Measurements from ENCODE around the gene C16orf96. TPM values are rescaled to one million over a fixed set of nuclear protein-coding genes. Genes with fewer than 3 reads are reported as not detected.
"Not testable (repeated sequence)": the region's sequence is repeated elsewhere in the genome, so short reads cannot be mapped to it uniquely, and the experiment has no call there.

C16orf96 gene
- total RNA-seq, 2 donors from 2014 or later = 0.08 TPM; not detected in 1

- H3K27me3 ChIP-seq = no peaks in the 10 kb centered on the region
- H3K9me3 ChIP-seq = no peaks in the 10 kb centered on the region
- no peak for DNase-seq
- no peaks in the 10 kb centered on the region for H3K4me1 ChIP-seq
- H3K36me3 ChIP-seq = no peaks in the 10 kb centered on the region
- H3K4me3 ChIP-seq = no peak overlapping the region
- no peak overlapping the region for H3K27ac ChIP-seq
- no peak overlapping the region for H3K9ac ChIP-seq (ENCODE audit: low read depth in 2 of 2, low read length in 2 of 2)
- TF ChIP-seq CTCF (IDR thresholded peaks at IDR 0.05) = no peak
- intact Hi-C loops (cut with DNase I) = no loop called here
These were observed 10.0 kb downstream of the C16orf96 start for GRCh38 chr16:4566144-4566543.

DNA sequence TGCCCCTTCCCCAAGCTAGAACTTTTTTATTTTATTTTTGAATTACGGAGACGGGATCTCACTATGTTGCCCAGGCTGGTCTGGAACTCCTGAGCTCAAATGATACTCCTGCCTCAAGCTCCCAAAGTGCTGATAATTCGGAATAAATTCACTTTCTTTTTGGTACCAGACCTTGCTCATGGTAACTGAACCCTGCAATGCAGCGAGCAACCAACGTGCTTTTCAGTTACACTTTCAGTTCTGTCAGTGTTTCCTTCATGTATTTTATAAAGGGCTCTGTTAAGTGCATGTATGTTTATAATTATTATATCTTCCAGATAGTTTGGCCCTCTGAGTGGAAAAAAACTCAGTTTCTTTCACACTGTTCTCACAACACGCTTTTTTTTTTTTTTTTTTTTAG, 13.9 kb downstream of the C16orf96 start:
- Histone ChIP-seq H3K9me3 (no peaks in the 10 kb centered on the region), H3K27me3 (no peaks in the 10 kb centered on the region), H3K27ac (no peak overlapping the region), H3K9ac (ENCODE audit: low read depth in 2 of 2, low read length in 2 of 2) (no peak overlapping the region), H3K4me1 (no peaks in the 10 kb centered on the region), H3K36me3 (no peaks in the 10 kb centered on the region), H3K4me3 (no peak overlapping the region)
- intact Hi-C loops (cut with DNase I) = no loop called here
- no peak for DNase-seq
- no peak for TF ChIP-seq CTCF (IDR thresholded peaks at IDR 0.05)

DNA sequence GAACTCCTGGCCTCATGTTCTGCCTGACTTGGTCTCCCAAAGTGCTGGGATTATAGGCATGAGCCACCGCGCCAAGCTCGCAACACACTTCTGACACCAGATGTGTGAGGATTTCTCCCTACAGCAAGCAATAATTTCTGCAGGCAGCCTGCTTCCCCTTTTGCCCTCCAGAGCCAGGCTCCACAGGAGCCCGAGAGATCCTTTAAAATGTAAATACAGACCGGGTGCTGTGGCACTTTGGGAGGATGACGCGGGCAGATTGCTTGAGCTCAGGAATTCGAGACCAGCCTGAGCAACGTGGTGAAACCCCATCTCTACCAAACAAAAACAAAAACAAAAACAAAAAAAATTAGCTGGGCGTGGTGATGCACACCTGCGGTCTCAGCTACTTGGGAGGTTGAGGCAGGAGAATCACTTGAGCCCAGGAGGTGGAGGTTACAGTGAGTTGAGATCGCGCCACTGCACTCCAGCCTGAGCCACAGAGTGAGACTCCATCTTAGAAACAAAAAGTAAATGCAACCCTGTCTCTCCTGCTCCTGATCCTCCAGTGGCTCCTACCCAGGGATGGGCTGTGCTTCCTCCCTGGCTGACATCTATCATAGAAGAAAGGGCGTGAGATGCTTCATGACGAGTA, 14.7 kb downstream of the C16orf96 start:
- no peak overlapping the region for H3K4me3 ChIP-seq
- H3K36me3 ChIP-seq = no peaks in the 10 kb centered on the region
- no peak for TF ChIP-seq CTCF (IDR thresholded peaks at IDR 0.05)
- intact Hi-C loops (cut with DNase I) = no loop called here
- no peak for DNase-seq
- no peaks in the 10 kb centered on the region for H3K27me3 ChIP-seq
- H3K9ac ChIP-seq (ENCODE audit: low read depth in 2 of 2, low read length in 2 of 2) = no peak overlapping the region
- H3K4me1 ChIP-seq = no peaks in the 10 kb centered on the region
- no peaks in the 10 kb centered on the region for H3K9me3 ChIP-seq
- H3K27ac ChIP-seq = no peak overlapping the region

- H3K27me3 ChIP-seq = no peaks in the 10 kb centered on the region
- H3K4me3 ChIP-seq = no peak overlapping the region
- H3K4me1 ChIP-seq = no peaks in the 10 kb centered on the region
- intact Hi-C loops (cut with DNase I) = no loop called here
- no peak for DNase-seq
- H3K36me3 ChIP-seq = no peaks in the 10 kb centered on the region
- no peak overlapping the region for H3K9ac ChIP-seq (ENCODE audit: low read depth in 2 of 2, low read length in 2 of 2)
- H3K27ac ChIP-seq = no peak overlapping the region
- TF ChIP-seq CTCF (IDR thresholded peaks at IDR 0.05) = no peak
- no peaks in the 10 kb centered on the region for H3K9me3 ChIP-seq
These were observed 16.6 kb downstream of the C16orf96 start for GRCh38 chr16:4572715-4573114.

DNA sequence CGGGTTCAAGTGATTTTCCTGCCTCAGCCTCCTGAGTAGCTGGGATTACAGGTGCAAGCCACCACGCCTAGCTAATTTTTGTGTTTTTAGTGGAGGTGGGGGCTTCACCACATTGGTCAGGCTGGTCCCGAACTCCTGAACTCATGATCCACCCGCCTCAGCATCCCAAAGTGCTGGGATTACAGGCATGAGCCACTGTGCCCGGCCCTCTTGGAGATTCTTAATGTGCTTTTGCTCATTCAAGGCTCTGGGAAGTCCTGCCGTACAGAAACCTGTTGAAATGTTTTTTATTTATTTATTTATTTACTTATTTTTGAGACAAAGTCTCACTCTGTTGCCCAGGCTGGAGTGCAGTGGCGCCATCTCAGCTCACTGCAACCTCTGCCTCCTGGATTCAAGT, 17.8 kb downstream of the C16orf96 start:
- H3K27ac ChIP-seq; H3K4me3 ChIP-seq; H3K27me3 ChIP-seq; H3K36me3 ChIP-seq; DNase-seq; H3K9me3 ChIP-seq; intact Hi-C loops (cut with DNase I); H3K4me1 ChIP-seq; H3K9ac ChIP-seq (ENCODE audit: low read depth in 2 of 2, low read length in 2 of 2): not testable (repeated sequence)

DNA sequence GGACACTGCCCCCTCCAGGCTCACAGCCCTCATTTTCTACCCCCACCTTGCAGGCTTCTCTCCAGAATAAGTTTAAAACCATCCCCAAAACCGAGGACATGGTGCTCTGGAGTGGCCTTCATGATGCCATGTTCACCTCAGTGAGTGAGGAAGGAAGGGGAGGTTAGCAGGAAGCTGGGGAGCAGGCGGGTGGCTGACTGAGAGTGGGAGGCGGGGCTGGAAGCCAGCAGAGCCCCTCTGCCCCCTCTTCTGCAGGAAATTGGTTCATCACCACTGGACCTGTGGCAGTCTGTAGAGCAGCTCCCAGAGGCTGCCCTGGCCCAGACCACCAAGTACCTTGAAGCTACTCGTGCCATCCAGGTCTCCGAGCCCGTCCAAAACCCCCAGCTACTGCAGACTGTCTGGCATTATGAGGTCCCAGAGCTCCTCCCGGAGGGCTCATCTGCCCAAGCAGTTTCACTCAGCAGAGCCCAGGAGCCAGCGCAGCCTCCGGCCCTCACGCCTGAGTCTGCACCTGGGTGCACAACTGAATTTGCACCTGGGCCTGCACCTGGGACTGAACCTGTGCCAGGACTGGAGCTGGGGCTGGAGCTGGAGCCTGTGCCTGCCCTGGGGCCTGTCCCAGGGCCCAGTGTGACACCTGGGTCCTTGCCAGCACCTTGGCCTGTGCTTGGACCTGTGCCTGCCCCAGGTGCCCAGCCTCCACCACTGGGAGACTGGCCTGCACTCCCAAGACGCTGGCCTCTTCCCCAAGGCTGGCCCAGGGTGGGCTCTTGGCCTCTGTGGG, 19.0 kb downstream of the C16orf96 start:
- no peaks in the 10 kb centered on the region for H3K4me1 ChIP-seq
- H3K4me3 ChIP-seq = no peak overlapping the region
- intact Hi-C loops (cut with DNase I) = no loop called here
- no peak overlapping the region for H3K27ac ChIP-seq
- DNase-seq = no peak
- no peaks in the 10 kb centered on the region for H3K27me3 ChIP-seq
- no peak overlapping the region for H3K9ac ChIP-seq (ENCODE audit: low read depth in 2 of 2, low read length in 2 of 2)
- no peaks in the 10 kb centered on the region for H3K36me3 ChIP-seq
- TF ChIP-seq CTCF (IDR thresholded peaks at IDR 0.05) = no peak
- no peaks in the 10 kb centered on the region for H3K9me3 ChIP-seq

All from colonic mucosa (tissue), 4 donors.